ENCODE data around the gene RPL39L. TPM values are rescaled to one million over a fixed set of nuclear protein-coding genes. Genes with fewer than 3 reads are reported as not detected.

Gene RPL39L
- total and polyA plus RNA-seq, 4 donors, result 3.4 to 9.4 (median 6.4) TPM

- Histone ChIP-seq H3K27me3 (ENCODE audit: control insufficient read depth in 3 of 3, insufficient read depth in 3 of 3, low read length in 2 of 3) (no peaks in the 10 kb centered on the region), H3K36me3 (ENCODE audit: control insufficient read depth in 4 of 4, insufficient read depth in 4 of 4, low read length in 4 of 4) (no peaks in the 10 kb centered on the region), H3K4me1 (ENCODE audit: control insufficient read depth in 5 of 5, insufficient read depth in 5 of 5, low read length in 5 of 5) (peaks cover 0 to 2% (median 0%) of the 10 kb centered on the region in 5 donors), H3K27ac (ENCODE audit: low read depth in 1 of 2, low read length in 1 of 2) (peak overlapping the region in 1 of 2 donors; percentile 83), H3K9ac (ENCODE audit: insufficient read depth in 1 of 2, low read length in 2 of 2) (no peak overlapping the region), H3K4me3 (no peak overlapping the region), H3K9me3 (ENCODE audit: control insufficient read depth in 4 of 4, insufficient read depth in 3 of 4, low read length in 3 of 4) (no peaks in the 10 kb centered on the region)
- TF ChIP-seq CTCF (IDR thresholded peaks at IDR 0.05; ENCODE audit: control extremely low read depth, extremely low read depth), result no peak
- ATAC-seq (ENCODE audit: insufficient read depth, low FRiP score) (no peak), DNase-seq (no peak)
- 66 to 68% methylated on average over 2 of the region's 2 CpGs for WGBS, 2 donors
Measured at GRCh38 chr3:187186375-187186774, 47.1 kb upstream of the RPL39L start.

GRCh38 chr3:187185759-187186158 lies 46.5 kb upstream of the RPL39L start:
- DNase-seq (no peak), ATAC-seq (ENCODE audit: insufficient read depth, low FRiP score) (no peak)
- Histone ChIP-seq H3K4me1 (ENCODE audit: control insufficient read depth in 5 of 5, insufficient read depth in 5 of 5, low read length in 5 of 5) (peaks cover 0 to 2% (median 0%) of the 10 kb centered on the region in 5 donors), H3K36me3 (ENCODE audit: control insufficient read depth in 4 of 4, insufficient read depth in 4 of 4, low read length in 4 of 4) (no peaks in the 10 kb centered on the region), H3K4me3 (no peak overlapping the region), H3K27ac (ENCODE audit: low read depth in 1 of 2, low read length in 1 of 2) (peak overlapping the region in 1 of 2 donors; percentile 83), H3K9me3 (ENCODE audit: control insufficient read depth in 4 of 4, insufficient read depth in 3 of 4, low read length in 3 of 4) (no peaks in the 10 kb centered on the region), H3K9ac (ENCODE audit: insufficient read depth in 1 of 2, low read length in 2 of 2) (no peak overlapping the region), H3K27me3 (ENCODE audit: control insufficient read depth in 3 of 3, insufficient read depth in 3 of 3, low read length in 2 of 3) (no peaks in the 10 kb centered on the region)
- WGBS, 2 donors, result 88 to 89% methylated on average over 4 of the region's 4 CpGs
- TF ChIP-seq CTCF (IDR thresholded peaks at IDR 0.05; ENCODE audit: control extremely low read depth, extremely low read depth), result no peak

GRCh38 chr3:187183903-187184302 lies 44.6 kb upstream of the RPL39L start:
- Histone ChIP-seq H3K4me1 (ENCODE audit: control insufficient read depth in 5 of 5, insufficient read depth in 5 of 5, low read length in 5 of 5) (peaks cover 0 to 2% (median 0%) of the 10 kb centered on the region in 5 donors), H3K9ac (ENCODE audit: insufficient read depth in 1 of 2, low read length in 2 of 2) (no peak overlapping the region), H3K4me3 (no peak overlapping the region), H3K27me3 (ENCODE audit: control insufficient read depth in 3 of 3, insufficient read depth in 3 of 3, low read length in 2 of 3) (no peaks in the 10 kb centered on the region), H3K9me3 (ENCODE audit: control insufficient read depth in 4 of 4, insufficient read depth in 3 of 4, low read length in 3 of 4) (no peaks in the 10 kb centered on the region), H3K27ac (ENCODE audit: low read depth in 1 of 2, low read length in 1 of 2) (peak overlapping the region in 1 of 2 donors; percentile 21), H3K36me3 (ENCODE audit: control insufficient read depth in 4 of 4, insufficient read depth in 4 of 4, low read length in 4 of 4) (no peaks in the 10 kb centered on the region)
- 89 to 95% methylated on average over 6 of the region's 6 CpGs for WGBS, 2 donors
- TF ChIP-seq CTCF (IDR thresholded peaks at IDR 0.05; ENCODE audit: control extremely low read depth, extremely low read depth), result no peak
- ATAC-seq (ENCODE audit: insufficient read depth, low FRiP score) (no peak), DNase-seq (no peak)
